ENCODE measurements around the gene DNM3.

GRCh38 chr1:171916315-171916771 lies 75.0 kb downstream of the DNM3 start:
- no peak for TF ChIP-seq CTCF (IDR thresholded peaks at IDR 0.05)
- TF ChIP-seq EZH2 (IDR thresholded peaks at IDR 0.05; ENCODE audit: borderline replicate concordance, insufficient read depth, low read depth, low read length, poor library complexity, severe bottlenecking), result no peak
